Kidney (tissue), 14 donors: Measurements from ENCODE around the gene MYLK4. TPM values are rescaled to one million over a fixed set of nuclear protein-coding genes. Genes with fewer than 3 reads are reported as not detected.

Experiments
- DNase-seq, 5 donors: peaks; one replicate each; pipeline ENCODE4 v3.0.0-alpha.2; 2013 to 2020
- FAIRE-seq: peaks from 2 replicates; lab custom pipeline; 2012; peaks lifted over from hg19 to GRCh38; lab: Jason Lieb, UNC
- H3K27ac ChIP-seq, 2 donors: one replicate each; pipeline ENCODE4 v1.7.0; 2013; ENCODE audit warnings: low read depth in 2 of 2, low read length in 2 of 2, inconsistent platforms in 1 of 2
- H3K27me3 ChIP-seq: one replicate; pipeline ENCODE4 v1.7.1; 2013; ENCODE audit warnings: low read length, inconsistent platforms; ENCODE audit not compliant: control insufficient read depth, insufficient read depth
- H3K36me3 ChIP-seq, 3 donors: one replicate each; pipeline versions ENCODE4 v1.7.0 to v1.7.1; 2013; ENCODE audit warnings: low read length in 3 of 3, control low read depth in 1 of 3, inconsistent platforms in 1 of 3; ENCODE audit not compliant: insufficient read depth in 3 of 3, control insufficient read depth in 2 of 3
- H3K4me1 ChIP-seq, 3 donors: one replicate each; pipeline versions ENCODE4 v1.7.0 to v1.7.1; 2013; ENCODE audit warnings: low read length in 3 of 3, inconsistent platforms in 1 of 3, low read depth in 1 of 3; ENCODE audit not compliant: control insufficient read depth in 2 of 3, insufficient read depth in 2 of 3
- H3K4me3 ChIP-seq, 3 donors: one replicate each; pipeline versions ENCODE4 v1.7.0 to v1.8.1; 2013; ENCODE audit warnings: low read length in 3 of 3, control low read depth in 1 of 3, inconsistent platforms in 1 of 3
- H3K9ac ChIP-seq, 3 donors: one replicate each; pipeline versions ENCODE4 v1.7.0 to v1.7.1; 2013; ENCODE audit warnings: low read length in 3 of 3, control low read depth in 1 of 3, inconsistent platforms in 1 of 3
- H3K9me3 ChIP-seq, 3 donors: one replicate each; pipeline versions ENCODE4 v1.7.0 to v1.7.1; 2013; ENCODE audit warnings: low read length in 3 of 3, control low read depth in 1 of 3, inconsistent platforms in 1 of 3; ENCODE audit not compliant: control insufficient read depth in 2 of 3, insufficient read depth in 1 of 3
- CTCF ChIP-seq: IDR thresholded peaks from 3 replicates; pipeline ENCODE4 v1.5.1; 2012; ENCODE audit warnings: mild to moderate bottlenecking, moderate library complexity, borderline replicate concordance; ENCODE audit not compliant: insufficient read depth; ENCODE audit errors: extremely low read depth
- intact Hi-C: fragments of 100-400 bp; cut with DNase I; formaldehyde crosslinking; loops from one replicate; pipeline ENCODE4 v1.11.1; 2022
- polyA plus RNA-seq: library from polyadenylated mRNA; stranded (reverse); fragments of 350-450 nt; fragmentation: Illumina TruSeq; extraction: RNeasy Lipid Tissue Mini Kit (QIAGEN cat#74804); gene quantifications from one replicate; pipeline ENCODE4 v1.2.3, GENCODE V29; 2014; ENCODE audit warnings: low read depth, low replicate concordance; ENCODE audit not compliant: insufficient read depth
- total RNA-seq: library from RNA; stranded (reverse); fragmentation: NEBNext Ultra II Directional; extraction: Animal tissue kit (Norgen Biotek cat#: 25700); gene quantifications from one replicate; pipeline ENCODE4 v1.2.1, GENCODE V29; 2021
- donor health status: control.
- donor health status: control.
- donor health status: control.
- donor health status: control.
- donor health status: control.
- donor health status: DM: yes; HTN: yes; CAD: no.
- donor health status: Normal renal cell carcinoma (clear cell type).

Gene MYLK4
- total and polyA plus RNA-seq, 2 donors from 2014 or later, result 1.1 to 1.3 TPM

- Histone ChIP-seq H3K36me3 (no peaks in the 10 kb centered on the region), H3K9ac (no peak overlapping the region), H3K9me3 (no peaks in the 10 kb centered on the region), H3K27me3 (no peaks in the 10 kb centered on the region), H3K4me3 (no peak overlapping the region), H3K4me1 (peaks cover 0 to 4% (median 0%) of the 10 kb centered on the region in 3 donors), H3K27ac (no peak overlapping the region)
- FAIRE-seq, result no peak
- no peak for DNase-seq
- TF ChIP-seq CTCF, result no peak
- intact Hi-C loops, result loop anchor here (10.0 kb wide), 1 partner anchor 1153 kb away; no protein-coding TSS in a partner anchor
Observed at GRCh38 chr6:2748183-2748582, 2.5 kb downstream of the MYLK4 start.

- Histone ChIP-seq H3K4me3 (no peak overlapping the region), H3K9ac (no peak overlapping the region), H3K27ac (no peak overlapping the region), H3K9me3 (no peaks in the 10 kb centered on the region), H3K4me1 (peaks cover 0 to 4% (median 0%) of the 10 kb centered on the region in 3 donors), H3K27me3 (no peaks in the 10 kb centered on the region), H3K36me3 (no peaks in the 10 kb centered on the region)
- peak in 3 of 5 donors; percentile 56 to 68 (median 58) for DNase-seq
- intact Hi-C loops, result loop anchor here (10.0 kb wide), 1 partner anchor 1152 kb away; no protein-coding TSS in a partner anchor
- FAIRE-seq, result no peak
- TF ChIP-seq CTCF, result no peak
Observed at GRCh38 chr6:2746557-2747061, 4.1 kb downstream of the MYLK4 start.

GRCh38 chr6:2745246-2745645 lies 5.5 kb downstream of the MYLK4 start:
- intact Hi-C loops, result loop anchor here (10.0 kb wide), 1 partner anchor 1150 kb away; no protein-coding TSS in a partner anchor
- no peak overlapping the region for H3K9ac ChIP-seq
- no peak for FAIRE-seq
- H3K36me3 ChIP-seq, result no peaks in the 10 kb centered on the region
- DNase-seq, result no peak
- TF ChIP-seq CTCF, result no peak
- H3K27ac ChIP-seq, result no peak overlapping the region
- H3K27me3 ChIP-seq, result no peaks in the 10 kb centered on the region
- H3K9me3 ChIP-seq, result no peaks in the 10 kb centered on the region
- no peak overlapping the region for H3K4me3 ChIP-seq
- H3K4me1 ChIP-seq, result peaks cover 0 to 4% (median 0%) of the 10 kb centered on the region in 3 donors
